Keratinocyte (primary cell): ENCODE results near the gene RFC2. TPM values are rescaled to one million over a fixed set of nuclear protein-coding genes. Genes with fewer than 3 reads are reported as not detected.

Source experiments
- DNase-seq: peaks from one replicate; pipeline ENCODE4 v3.0.0-alpha.2; 2011; ENCODE audit warnings: low read depth, missing footprints, low spot score
- FAIRE-seq: peaks from 2 replicates; lab custom pipeline; 2011; peaks lifted over from hg19 to GRCh38; lab: Jason Lieb, UNC
- H2AFZ ChIP-seq: 2 replicates; pipeline ENCODE4 v1.6.0; 2012; ENCODE audit warnings: low read length, control low read depth, inconsistent platforms; ENCODE audit not compliant: control insufficient read depth
- H3K27ac ChIP-seq: 2 replicates; pipeline ENCODE4 v1.5.1; 2011; ENCODE audit warnings: low read length; ENCODE audit not compliant: control insufficient read depth, insufficient read depth
- H3K27me3 ChIP-seq: 3 replicates; pipeline ENCODE4 v1.6.0; 2011; ENCODE audit warnings: low read length; ENCODE audit not compliant: control insufficient read depth, insufficient read depth; ENCODE audit errors: extremely low read depth
- H3K36me3 ChIP-seq, 2 experiments: 2 replicates in 1 of 2; 3 replicates in 1 of 2; pipeline ENCODE4 v1.5.1; 2011; ENCODE audit warnings: low read length in 2 of 2, mild to moderate bottlenecking in 1 of 2; ENCODE audit not compliant: control insufficient read depth in 2 of 2, insufficient read depth in 2 of 2; ENCODE audit errors: extremely low read depth in 1 of 2
- H3K4me1 ChIP-seq: 3 replicates; pipeline ENCODE4 v1.5.1; 2011; ENCODE audit warnings: low read length; ENCODE audit not compliant: control insufficient read depth, insufficient read depth; ENCODE audit errors: extremely low read depth
- H3K4me2 ChIP-seq: 3 replicates; pipeline ENCODE4 v1.6.0; 2011; ENCODE audit warnings: low read depth, low read length; ENCODE audit not compliant: control insufficient read depth, insufficient read depth; ENCODE audit errors: extremely low read depth
- H3K4me3 ChIP-seq, 3 experiments: fragments of 200-600 bp in 1 of 3; sonication (generic) in 1 of 3; 2 replicates in 2 of 3; 3 replicates in 1 of 3; pipeline ENCODE4 v1.5.1; 2011 to 2016; ENCODE audit warnings: low read length in 3 of 3, mild to moderate bottlenecking in 3 of 3, control low read depth in 2 of 3, inconsistent platforms in 1 of 3, low read depth in 1 of 3, mixed read lengths in 1 of 3, mixed run types in 1 of 3, moderate library complexity in 1 of 3; ENCODE audit not compliant: control insufficient read depth in 2 of 3, insufficient read depth in 2 of 3; ENCODE audit errors: extremely low read depth in 1 of 3
- H3K79me2 ChIP-seq: 2 replicates; pipeline ENCODE4 v1.6.0; 2012; ENCODE audit warnings: low read length; ENCODE audit not compliant: control insufficient read depth, insufficient read depth
- H3K9ac ChIP-seq: 3 replicates; pipeline ENCODE4 v1.6.0; 2011; ENCODE audit warnings: low read length; ENCODE audit not compliant: control insufficient read depth, insufficient read depth; ENCODE audit errors: extremely low read depth
- H3K9me1 ChIP-seq: 3 replicates; pipeline ENCODE4 v1.6.0; 2011; ENCODE audit warnings: low read length; ENCODE audit not compliant: control insufficient read depth, insufficient read depth; ENCODE audit errors: extremely low read depth
- H3K9me3 ChIP-seq: 2 replicates; pipeline ENCODE4 v1.5.1; 2012; ENCODE audit warnings: low read depth, low read length; ENCODE audit not compliant: control insufficient read depth
- H4K20me1 ChIP-seq: 3 replicates; pipeline ENCODE4 v1.6.0; 2011; ENCODE audit warnings: low read length; ENCODE audit not compliant: control insufficient read depth, insufficient read depth; ENCODE audit errors: extremely low read depth
- CTCF ChIP-seq, 3 experiments: IDR thresholded peaks in 1 of 3; conservative IDR thresholded peaks in 1 of 3; optimal IDR thresholded peaks in 1 of 3; 2 replicates in 2 of 3; 3 replicates in 1 of 3; pipeline versions ENCODE3 to v1.5.1; 2011; ENCODE audit warnings: low read length in 3 of 3, mild to moderate bottlenecking in 3 of 3, moderate library complexity in 2 of 3, control low read depth in 1 of 3, inconsistent platforms in 1 of 3; ENCODE audit not compliant: insufficient read depth in 2 of 3; ENCODE audit errors: extremely low read depth in 1 of 3
- EZH2 ChIP-seq: IDR thresholded peaks from one replicate; pipeline ENCODE4 v1.6.1; 2012; ENCODE audit warnings: inconsistent platforms, mild to moderate bottlenecking, low read length, moderate library complexity
- dilution Hi-C: fragments of 300-500 bp; cut with MboI; formaldehyde crosslinking; loops from one replicate; pipeline ENCODE4 v1.7.0; 2020; ENCODE audit warnings: low sequenced_read_pairs; ENCODE audit not compliant: extremely low pct_ligation_motif_present
- polyA plus RNA-seq, 5 experiments: library from polyadenylated mRNA; depleted of rRNA in 3 of 5; stranded (reverse) in 3 of 5; stranded (forward) in 1 of 5; unstranded in 1 of 5; fragments of >200 nt; gene quantifications; 1 replicate in 1 of 5; 2 replicates in 3 of 5; 3 replicates in 1 of 5; pipeline versions ENCODE4 v1.2.1 to v1.2.3, GENCODE V29; 2011 to 2012; ENCODE audit warnings: missing spikeins in 2 of 5, low read depth in 1 of 5, low replicate concordance in 1 of 5

Gene RFC2
- polyA plus RNA-seq, 1 donor (not counting 4 experiments of a cell fraction or from before 2014, with no cell fraction given), result 24.7 TPM

GRCh38 chr7:74300926-74301325, 46.7 kb upstream of the RFC2 start:
- TF ChIP-seq CTCF (optimal IDR thresholded peaks at IDR 0.05 in 1 of 3, IDR thresholded peaks at IDR 0.05 in 1 of 3, conservative IDR thresholded peaks at IDR 0.05 in 1 of 3; ENCODE audit: extremely low read depth in 1 of 3, insufficient read depth in 2 of 3, low read length in 3 of 3) (no peak), EZH2 (no peak)
- Histone ChIP-seq H3K36me3 (no peaks in the 10 kb centered on the region), H4K20me1 (no peaks in the 10 kb centered on the region), H3K27ac (no peak overlapping the region), H3K4me1 (no peaks in the 10 kb centered on the region), H3K4me2 (no peak overlapping the region), H3K27me3 (no peaks in the 10 kb centered on the region), H3K9me1 (no peaks in the 10 kb centered on the region), H3K79me2 (peaks cover 11% of the 10 kb centered on the region), H3K9ac (no peak overlapping the region), H2AFZ (no peak overlapping the region), H3K9me3 (no peaks in the 10 kb centered on the region), H3K4me3 (no peak overlapping the region)
- DNase-seq (no peak), FAIRE-seq (no peak)
- dilution Hi-C loops, result no loop called here

- Histone ChIP-seq H3K27ac (no peak overlapping the region), H4K20me1 (no peaks in the 10 kb centered on the region), H3K27me3 (no peaks in the 10 kb centered on the region), H3K4me1 (no peaks in the 10 kb centered on the region), H3K9me3 (no peaks in the 10 kb centered on the region), H3K4me3 (no peak overlapping the region), H2AFZ (no peak overlapping the region), H3K79me2 (peaks cover 16% of the 10 kb centered on the region), H3K36me3 (no peaks in the 10 kb centered on the region), H3K9ac (no peak overlapping the region), H3K9me1 (no peaks in the 10 kb centered on the region), H3K4me2 (no peak overlapping the region)
- no peak for DNase-seq
- dilution Hi-C loops, result no loop called here
- TF ChIP-seq CTCF (optimal IDR thresholded peaks at IDR 0.05 in 1 of 3, IDR thresholded peaks at IDR 0.05 in 1 of 3, conservative IDR thresholded peaks at IDR 0.05 in 1 of 3; ENCODE audit: extremely low read depth in 1 of 3, insufficient read depth in 2 of 3, low read length in 3 of 3) (no peak), EZH2 (no peak)
- FAIRE-seq, result no peak
Observed at GRCh38 chr7:74299401-74299800, 45.2 kb upstream of the RFC2 start.
